22Rv1 (cell line): ENCODE results near the gene MAGEB5.

Source experiments
- ZFX ChIP-seq: fragments of 450-650 bp; IDR thresholded peaks from 2 replicates; pipeline ENCODE4 v1.6.1; 2017; ENCODE audit warnings: antibody characterized with exemption, borderline replicate concordance
- TF ChIP-seq, protein P1 (sequence below): fragments of 450-650 bp; IDR thresholded peaks from 2 replicates; pipeline ENCODE4 v1.5.1; 2017; ENCODE audit warnings: mild to moderate bottlenecking

- TF ChIP-seq, protein P1, sequence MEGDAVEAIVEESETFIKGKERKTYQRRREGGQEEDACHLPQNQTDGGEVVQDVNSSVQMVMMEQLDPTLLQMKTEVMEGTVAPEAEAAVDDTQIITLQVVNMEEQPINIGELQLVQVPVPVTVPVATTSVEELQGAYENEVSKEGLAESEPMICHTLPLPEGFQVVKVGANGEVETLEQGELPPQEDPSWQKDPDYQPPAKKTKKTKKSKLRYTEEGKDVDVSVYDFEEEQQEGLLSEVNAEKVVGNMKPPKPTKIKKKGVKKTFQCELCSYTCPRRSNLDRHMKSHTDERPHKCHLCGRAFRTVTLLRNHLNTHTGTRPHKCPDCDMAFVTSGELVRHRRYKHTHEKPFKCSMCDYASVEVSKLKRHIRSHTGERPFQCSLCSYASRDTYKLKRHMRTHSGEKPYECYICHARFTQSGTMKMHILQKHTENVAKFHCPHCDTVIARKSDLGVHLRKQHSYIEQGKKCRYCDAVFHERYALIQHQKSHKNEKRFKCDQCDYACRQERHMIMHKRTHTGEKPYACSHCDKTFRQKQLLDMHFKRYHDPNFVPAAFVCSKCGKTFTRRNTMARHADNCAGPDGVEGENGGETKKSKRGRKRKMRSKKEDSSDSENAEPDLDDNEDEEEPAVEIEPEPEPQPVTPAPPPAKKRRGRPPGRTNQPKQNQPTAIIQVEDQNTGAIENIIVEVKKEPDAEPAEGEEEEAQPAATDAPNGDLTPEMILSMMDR, result no peak
- TF ChIP-seq ZFX, result no peak
Observed at GRCh38 chrX:26234177-26234576, 18.2 kb downstream of the MAGEB5 start.
